Measurements from ENCODE around the gene EDAR.

DNA sequence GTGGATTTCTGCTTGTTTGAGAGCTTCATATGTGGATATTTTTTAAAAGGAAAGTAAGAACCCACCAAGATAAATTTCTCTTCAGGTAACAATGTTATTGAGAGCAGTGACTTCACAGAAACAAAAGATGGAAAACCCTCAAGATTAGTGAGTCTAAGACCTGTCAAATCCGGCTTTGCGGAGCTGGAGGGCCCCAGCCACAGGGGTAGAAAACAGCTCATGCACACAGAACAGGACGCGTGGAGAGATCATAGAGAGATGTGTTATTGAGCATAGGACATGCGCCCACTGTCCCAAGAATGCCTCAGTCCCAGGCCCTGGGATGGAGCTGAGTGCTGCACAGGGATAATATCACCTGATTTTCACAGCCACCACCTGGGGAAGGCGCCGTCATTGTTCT, 21.3 kb downstream of the EDAR start:
- TF ChIP-seq MYB (IDR thresholded peaks at IDR 0.05; ENCODE audit: borderline replicate concordance, low read depth, low read length) (no peak), FOXM1 (IDR thresholded peaks at IDR 0.05; ENCODE audit: low read depth, low read length) (no peak), POLR2A (IDR thresholded peaks at IDR 0.05; ENCODE audit: low read depth, low read length) (no peak), TAF1 (IDR thresholded peaks at IDR 0.05; ENCODE audit: borderline replicate concordance, low read depth, low read length) (no peak), ZNF24 (IDR thresholded peaks at IDR 0.05) (no peak), EP300 (IDR thresholded peaks at IDR 0.05; ENCODE audit: borderline replicate concordance in 1 of 2, control insufficient read depth in 1 of 2, low read depth in 2 of 2, low read length in 2 of 2) (no peak), TCF12 (IDR thresholded peaks at IDR 0.05; ENCODE audit: low read depth, low read length) (no peak), FOXK2 (IDR thresholded peaks at IDR 0.05) (no peak), POU2F2 (IDR thresholded peaks at IDR 0.05; ENCODE audit: borderline replicate concordance, low read depth, low read length) (no peak)
- TF ChIP-seq, protein P1, sequence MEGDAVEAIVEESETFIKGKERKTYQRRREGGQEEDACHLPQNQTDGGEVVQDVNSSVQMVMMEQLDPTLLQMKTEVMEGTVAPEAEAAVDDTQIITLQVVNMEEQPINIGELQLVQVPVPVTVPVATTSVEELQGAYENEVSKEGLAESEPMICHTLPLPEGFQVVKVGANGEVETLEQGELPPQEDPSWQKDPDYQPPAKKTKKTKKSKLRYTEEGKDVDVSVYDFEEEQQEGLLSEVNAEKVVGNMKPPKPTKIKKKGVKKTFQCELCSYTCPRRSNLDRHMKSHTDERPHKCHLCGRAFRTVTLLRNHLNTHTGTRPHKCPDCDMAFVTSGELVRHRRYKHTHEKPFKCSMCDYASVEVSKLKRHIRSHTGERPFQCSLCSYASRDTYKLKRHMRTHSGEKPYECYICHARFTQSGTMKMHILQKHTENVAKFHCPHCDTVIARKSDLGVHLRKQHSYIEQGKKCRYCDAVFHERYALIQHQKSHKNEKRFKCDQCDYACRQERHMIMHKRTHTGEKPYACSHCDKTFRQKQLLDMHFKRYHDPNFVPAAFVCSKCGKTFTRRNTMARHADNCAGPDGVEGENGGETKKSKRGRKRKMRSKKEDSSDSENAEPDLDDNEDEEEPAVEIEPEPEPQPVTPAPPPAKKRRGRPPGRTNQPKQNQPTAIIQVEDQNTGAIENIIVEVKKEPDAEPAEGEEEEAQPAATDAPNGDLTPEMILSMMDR (IDR thresholded peaks at IDR 0.05 in 2 of 3, conservative IDR thresholded peaks at IDR 0.05 in 1 of 3; ENCODE audit: control insufficient read depth in 2 of 3, extremely low read depth in 1 of 3, insufficient read depth in 1 of 3, low read depth in 3 of 3, low read length in 3 of 3), result no peak
